Stimulated activated CD8-positive, alpha-beta memory T cell treated with anti-CD3 and anti-CD28 coated beads, Interleukin-2, amount 100 ng/mL, for 48 hours (primary cell): ENCODE measurements around the gene MRM1.
A peak's percentile ranks its signal among the peaks of the same experiment; 100 is the strongest.

Source experiments
- DNase-seq, 2 donors: peaks; one replicate each; pipeline ENCODE4 v3.0.0-alpha.2; 2020; ENCODE audit warnings: low read depth in 2 of 2

The MRM1 gene

DNA sequence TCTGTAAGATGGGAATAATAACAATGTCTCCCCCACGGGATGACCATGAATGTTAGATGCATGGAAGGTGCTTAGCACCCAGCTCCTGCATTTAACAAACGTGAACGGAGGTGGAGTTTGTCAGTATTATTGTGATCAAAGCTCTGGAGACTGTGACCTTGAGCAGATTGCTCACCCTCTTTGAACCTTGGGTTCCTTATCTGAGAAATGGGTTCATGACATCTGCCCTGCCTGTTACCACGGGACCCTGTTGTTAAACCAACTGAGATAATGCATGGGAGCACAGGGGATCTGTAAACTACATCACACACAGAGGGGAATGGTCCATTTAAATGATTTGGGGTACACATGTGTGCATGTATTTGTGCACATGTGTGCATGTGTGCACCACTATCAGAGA, 29.6 kb downstream of the MRM1 start:
- DNase-seq, result no peak

DNA sequence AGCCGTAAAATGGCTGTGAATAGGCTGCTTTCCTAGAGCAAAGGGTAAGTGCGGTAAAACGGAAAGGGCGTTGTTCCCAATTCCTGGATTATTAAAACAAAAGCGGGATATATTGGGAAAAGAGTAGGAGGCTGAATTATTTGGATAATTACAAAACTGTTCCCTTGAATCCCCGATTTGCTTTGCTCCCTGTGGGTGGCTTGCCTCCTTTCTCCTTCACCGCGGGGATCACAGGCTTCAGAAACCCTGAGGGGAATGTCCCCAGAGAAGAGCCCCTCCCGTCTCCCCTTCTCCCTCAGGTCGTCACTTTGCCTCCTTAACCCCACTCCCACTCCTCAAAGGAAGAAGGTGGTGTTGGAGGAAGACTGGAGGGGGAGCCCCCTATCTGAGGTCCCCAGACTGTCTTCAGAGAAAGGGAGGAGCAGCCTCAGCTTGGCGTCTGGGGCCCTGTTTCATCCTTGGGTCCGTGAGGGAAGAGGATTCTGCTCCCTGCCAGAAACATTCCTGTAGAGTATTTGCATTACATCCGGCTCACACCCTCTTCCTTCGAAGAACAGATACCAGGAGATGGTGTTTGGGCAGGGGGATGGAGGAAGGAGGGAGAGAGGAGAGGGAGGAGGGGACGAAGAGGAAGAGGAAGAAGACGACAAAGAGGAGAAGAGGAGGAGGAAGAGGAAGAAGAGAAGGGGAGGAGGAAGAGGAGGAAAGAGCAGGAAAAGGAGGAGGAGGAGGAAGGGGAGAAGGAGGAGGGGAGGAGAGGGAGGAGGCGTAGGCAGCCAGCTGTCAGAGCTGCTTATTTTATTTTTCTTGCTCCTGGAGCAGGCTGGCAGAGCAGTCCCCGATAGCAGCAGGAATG, 31.8 kb downstream of the MRM1 start:
- DNase-seq, result no peak

DNA sequence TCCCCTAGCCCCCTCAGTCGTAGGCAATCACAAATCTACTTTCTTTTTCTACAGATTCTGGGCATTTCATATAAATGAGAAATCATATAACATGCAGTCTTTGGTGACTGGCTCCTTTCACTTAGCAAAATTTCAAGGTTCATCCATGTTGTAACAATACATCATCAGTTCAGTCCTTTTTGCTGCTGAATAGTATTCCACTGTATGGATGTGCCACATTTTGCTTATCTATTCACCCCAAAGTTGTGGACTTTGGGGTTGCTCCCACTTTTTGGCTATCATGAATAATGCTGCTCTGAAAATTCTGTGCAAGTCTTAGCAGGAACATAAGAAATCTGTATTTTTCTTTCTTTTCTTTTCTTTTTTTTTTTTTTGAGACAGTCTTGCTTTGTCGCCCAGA, 39.0 kb downstream of the MRM1 start:
- no peak for DNase-seq

DNA sequence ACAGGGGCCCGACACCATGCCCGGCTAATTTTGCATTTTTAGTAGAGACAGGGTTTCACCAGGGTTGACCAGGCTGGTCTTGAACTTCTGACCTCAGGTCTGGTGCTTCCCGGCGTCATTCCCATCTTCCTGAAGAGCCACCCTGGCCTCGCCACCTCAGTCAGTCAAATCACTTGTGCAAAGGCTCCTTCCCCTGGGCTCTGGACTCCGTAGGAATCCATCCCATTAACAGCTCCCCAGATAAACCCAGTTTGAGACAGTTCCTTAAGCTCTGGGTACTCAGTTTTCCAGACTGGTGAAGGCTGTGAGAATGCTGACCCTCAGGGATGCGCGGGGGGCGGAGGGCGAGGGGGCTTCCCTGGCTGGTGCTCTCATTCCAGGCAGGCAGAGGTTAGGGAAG, 39.5 kb downstream of the MRM1 start:
- DNase-seq, result no peak

DNA sequence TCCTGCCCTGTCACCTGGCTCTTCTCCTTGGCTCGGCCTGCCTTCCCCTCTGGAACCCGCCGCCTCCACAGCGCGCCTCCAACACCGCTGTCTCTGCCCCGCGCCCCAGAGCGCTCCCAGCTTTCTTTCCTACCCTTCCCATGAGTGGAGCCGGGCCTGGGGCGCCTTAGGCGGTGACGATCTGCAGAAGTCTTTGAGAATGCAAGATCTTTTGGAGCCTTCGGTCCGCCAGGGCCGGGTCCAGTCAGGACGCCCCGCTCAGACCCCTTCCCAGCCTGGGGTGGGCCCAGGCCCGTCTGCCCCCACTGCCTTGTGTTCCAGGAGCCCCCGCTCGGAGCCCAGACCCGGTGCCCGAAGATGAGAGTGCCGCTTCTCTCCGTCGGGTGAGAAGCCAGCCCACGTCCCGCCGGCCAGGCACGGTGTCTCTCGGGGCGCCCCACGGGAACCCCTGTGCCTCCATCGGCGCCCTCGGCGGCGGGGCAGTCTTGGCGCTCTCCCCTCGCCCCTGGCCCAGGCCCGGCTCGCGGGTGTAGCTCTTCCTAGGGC, 40.0 kb downstream of the MRM1 start:
- no peak for DNase-seq

DNA sequence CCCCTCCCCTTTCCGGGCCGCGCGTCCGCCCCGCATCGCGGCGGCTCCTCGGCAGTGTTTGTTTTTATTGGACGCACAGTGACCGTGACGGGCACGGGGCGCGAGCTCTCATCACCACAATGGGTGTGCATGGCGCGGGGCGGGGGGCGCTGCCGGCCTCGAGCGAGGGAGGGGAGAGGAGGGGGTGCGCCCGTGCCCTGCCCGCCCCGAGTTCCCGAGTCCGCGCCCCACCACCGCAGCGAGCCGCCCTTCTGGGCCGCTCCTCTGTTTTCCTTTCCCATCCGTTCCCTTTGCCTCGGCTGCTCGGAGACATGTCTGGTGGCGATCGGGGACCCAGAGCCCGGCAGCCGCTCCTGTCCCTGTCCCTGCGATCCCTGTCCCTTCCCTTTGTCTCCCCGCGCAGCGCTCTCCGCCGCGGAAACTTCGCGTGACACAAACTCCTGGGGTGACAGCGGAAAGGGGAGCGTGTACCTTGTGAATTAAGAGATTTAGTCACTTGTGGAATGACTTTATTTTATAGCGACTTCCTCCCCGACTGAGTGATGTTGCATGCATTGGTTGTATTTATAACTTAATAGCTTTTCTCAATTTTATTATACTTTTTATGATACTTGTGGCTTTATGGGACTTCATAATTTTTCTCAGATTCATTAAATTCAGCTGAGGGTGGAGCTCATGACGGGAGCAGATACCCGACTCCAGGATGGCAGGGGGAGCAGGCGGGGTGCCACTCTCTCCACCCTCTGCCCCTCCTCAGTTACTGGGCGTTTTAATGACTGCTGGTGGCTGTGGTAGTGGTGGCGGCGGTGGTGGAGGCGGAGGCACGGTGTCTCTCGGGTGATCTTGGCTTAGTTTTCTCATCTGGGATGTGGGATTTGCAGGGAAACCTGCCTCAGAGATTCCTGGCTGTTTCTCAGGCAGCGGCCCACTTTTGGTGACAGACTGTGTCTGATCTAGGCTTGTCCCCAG, 40.8 kb downstream of the MRM1 start:
- no peak for DNase-seq

DNA sequence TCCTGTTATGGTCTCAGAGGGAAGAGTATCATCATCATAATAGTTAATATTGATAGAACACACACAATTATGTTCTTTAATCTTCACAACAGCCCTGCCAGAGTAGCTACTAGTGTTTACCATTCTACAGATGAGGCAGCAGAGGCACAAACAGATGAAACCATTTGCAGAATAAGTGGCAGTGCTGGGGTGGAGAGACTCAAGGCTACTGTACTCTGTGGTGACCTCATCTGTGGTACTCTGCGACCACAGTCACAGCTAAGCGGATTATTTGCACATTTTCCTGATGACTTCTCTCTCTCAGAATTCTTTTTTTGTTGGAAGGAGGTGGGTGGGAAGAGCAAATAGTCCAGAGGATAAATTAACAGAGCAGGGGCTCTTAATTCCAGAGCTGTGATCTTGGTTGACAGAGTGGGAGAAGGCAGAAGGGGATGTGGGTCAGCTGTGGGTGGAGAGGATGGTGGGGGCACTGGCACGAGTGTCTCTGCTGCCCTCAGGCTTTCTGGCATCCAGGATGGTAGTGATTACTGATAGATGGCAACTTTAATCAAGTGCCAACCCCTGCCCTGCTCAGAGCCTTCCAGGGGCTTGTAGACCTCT, 41.8 kb downstream of the MRM1 start:
- no peak for DNase-seq

DNA sequence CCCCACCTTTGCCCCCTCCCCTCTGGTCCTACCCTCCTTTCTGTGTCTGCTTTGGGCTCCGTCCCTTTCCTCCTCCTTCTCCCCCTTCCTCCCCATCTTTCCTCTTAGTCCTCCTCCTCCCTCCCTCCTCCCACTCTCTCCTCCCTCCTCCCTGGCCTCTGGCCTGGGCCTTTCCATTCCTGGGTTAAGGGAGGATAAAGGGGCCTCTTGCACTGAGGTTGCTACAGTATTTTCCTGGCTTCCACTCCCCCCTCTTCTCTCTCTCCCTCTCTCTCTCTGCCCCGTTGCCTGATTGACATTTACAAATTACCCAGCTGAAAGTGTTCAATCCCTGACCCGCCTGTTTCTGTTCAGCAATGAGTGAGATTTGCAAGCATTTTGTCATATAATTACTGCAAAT, 44.0 kb downstream of the MRM1 start:
- no peak for DNase-seq

DNA sequence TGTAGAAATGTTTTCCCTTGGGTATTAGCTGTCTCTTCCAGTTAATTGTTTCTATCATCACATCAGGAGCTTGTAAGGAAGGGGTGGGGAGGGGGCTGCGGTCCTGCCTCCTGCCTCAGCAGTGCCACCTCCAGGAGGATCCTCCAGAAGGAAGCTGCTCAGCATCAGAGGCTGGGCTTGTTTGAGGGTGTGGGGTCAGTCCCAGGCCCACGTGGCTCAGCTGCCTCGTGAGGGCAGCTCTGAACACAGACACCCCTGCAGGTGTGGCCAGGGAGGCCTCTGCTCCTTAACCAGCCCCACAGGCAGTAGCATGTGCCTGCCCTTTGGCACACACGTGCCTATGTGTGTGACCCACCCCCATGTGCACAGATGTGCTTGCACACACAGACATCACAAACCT, 46.3 kb downstream of the MRM1 start:
- DNase-seq, result no peak

DNA sequence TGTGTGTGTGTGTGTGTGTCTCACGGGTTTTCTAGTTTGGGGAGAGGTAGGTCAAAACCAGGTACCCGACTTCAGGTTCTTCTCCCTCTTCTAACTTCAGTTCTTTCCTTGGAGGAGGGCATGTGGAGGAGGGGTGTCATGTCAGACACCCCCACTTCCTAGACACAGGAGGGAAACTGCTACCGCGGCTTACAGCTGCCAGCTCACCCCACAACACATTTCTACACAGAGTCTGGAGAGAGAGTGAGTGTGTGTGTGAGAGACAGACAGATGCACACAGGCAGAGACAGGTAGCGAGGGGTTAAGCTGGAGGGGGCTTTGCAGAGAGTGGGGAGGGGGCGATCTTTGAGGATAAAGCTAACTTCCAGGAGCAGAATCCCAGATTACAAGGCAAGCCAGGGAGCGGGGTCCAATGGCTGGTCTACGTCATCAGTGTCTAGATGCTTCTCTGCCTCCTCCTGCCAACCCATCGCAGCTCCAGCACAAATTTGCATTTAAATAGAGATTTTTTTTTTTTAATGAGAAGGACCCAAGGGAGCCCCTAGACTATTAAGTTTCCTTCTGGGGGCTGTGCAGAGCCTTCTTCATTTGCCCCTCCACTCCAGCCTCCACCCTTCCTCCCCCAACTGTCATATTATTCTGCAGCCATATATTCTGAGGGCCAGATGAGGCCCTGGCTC, 48.9 kb downstream of the MRM1 start:
- no peak for DNase-seq

DNA sequence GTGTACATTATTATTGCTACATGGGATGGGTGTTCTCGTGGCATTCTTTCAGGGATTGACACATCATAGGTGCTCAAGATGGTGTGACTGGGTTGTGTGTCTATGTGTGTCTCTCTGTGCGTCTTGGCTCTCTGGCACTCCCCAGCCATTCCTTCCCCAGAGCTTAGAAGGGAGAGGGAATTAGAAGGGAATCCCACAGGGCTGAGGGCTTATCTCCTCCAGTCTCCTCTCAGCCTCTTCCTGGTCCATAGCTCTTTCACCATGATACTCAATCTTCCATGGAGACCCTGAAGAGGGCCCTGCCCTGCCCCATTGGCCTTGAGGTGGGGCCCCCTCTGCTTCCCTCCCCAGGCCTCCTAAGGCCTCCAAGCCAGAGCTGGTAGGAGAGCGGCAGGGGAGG, 52.0 kb downstream of the MRM1 start:
- DNase-seq, result no peak

DNA sequence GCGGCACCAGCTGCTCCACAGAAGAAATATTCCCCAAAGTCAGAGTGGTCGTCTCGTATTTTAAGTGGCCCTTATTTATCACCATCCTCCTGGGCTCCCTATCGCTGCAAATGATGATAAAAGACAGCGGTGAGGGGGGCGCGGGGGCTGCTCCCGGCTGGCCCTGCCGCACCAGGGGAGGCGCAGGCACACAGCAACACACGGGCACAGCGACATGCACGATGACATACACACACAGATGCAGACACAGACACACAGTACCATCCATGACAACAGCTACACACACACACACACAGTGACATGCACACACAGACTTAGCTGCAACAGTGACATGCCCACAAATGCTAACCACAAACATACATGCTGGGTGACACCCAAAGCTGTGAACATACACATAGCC, 52.5 kb downstream of the MRM1 start:
- no peak for DNase-seq

DNA sequence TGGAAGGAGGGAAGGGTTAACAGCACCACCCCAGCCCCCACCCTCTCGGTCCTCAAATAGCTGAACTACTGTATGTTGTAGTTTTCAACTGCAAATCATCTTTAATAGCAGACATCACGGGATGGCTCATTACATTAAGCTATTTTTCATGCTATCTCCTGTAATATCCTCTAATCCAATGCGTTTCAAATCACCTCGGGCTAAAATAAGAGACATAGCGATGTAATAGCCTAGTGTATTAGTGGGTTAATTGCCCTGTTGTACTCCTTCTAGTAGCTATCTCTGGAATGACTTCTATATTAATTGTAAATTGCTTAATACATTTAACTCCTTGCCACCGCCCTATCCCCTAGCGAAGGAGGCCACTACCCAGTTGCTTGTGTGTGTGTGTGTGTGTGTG, 54.3 kb downstream of the MRM1 start:
- DNase-seq, result no peak

DNA sequence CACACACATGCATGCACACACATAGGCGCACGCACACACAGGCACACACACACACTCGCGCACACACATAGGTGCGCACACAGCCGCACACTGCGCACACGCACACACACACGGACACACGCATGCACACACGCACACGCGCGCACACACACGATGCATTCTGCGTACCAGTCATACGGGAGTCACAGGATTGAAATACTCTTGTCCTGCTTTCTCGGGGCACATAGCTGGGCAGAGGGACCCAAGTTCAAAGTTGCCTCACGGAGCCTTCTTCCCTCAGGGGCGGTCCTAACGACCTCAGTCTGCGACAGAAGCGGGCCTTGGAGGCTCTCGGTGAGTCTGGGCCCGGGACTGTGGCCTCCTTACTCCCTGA, 56.0 kb downstream of the MRM1 start:
- no peak for DNase-seq

DNA sequence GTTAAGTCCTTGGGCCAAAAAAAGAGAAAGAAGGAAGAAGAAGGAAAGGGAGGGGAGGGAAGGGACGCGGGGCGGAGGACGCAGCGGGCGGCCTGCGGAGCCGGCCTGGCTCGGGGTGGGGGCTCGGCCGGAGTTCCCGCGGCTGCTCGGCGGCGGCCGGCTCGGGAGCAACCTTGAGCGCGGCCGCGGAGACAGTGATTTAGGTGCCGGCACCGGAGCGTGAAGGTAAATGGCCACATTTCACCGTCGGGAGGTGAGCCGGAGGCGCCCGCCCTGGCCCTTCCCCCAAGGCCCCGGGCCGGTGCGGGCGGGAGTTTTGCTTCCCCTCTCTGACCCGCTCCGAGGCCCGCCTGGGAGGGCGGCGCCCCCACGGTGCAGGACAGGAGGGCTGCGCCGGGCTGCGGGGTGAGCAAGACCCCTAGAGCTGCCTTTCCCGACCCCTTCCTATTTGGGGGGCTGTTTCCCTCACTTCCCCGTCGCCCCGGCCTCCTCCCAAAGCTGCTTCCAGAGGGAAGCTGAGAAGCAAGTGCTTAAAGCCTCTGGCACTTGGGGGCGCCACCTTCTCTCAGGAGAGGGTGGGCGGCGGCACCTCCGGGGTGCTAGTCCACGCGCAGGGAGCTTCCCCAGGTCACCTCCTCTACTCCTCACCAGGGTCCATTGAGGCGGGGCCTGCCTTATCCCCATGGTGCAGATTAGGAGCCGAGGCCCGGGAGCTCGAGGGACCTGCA, 56.5 kb downstream of the MRM1 start:
- peak in 1 of 2 donors; percentile 21 for DNase-seq
